Measurements from ENCODE around the gene GINS3.

DNA sequence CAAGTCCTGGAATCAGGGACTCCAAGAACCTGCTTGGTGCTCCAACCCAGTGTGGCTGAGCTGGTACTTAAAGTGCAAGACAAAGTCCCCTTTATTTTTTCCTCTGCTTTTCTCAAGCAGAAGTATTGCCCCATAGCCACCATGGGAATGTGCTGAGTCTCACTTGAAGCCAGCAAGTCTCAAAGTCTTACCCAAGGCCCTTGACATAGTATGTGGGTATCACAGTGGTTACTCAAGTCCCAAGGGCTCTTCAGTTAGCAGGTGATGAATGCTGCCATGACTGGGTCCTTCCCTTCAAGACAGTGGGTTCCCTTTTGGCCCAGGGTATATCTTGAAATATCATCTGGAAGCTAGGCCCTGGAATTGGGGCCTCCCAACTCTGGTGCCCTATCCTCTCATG, 30.5 kb upstream of the GINS3 start:
- TF ChIP-seq POLR2AphosphoS5 (IDR thresholded peaks at IDR 0.05; ENCODE audit: low read depth): no peak
- TF ChIP-seq, protein P1, sequence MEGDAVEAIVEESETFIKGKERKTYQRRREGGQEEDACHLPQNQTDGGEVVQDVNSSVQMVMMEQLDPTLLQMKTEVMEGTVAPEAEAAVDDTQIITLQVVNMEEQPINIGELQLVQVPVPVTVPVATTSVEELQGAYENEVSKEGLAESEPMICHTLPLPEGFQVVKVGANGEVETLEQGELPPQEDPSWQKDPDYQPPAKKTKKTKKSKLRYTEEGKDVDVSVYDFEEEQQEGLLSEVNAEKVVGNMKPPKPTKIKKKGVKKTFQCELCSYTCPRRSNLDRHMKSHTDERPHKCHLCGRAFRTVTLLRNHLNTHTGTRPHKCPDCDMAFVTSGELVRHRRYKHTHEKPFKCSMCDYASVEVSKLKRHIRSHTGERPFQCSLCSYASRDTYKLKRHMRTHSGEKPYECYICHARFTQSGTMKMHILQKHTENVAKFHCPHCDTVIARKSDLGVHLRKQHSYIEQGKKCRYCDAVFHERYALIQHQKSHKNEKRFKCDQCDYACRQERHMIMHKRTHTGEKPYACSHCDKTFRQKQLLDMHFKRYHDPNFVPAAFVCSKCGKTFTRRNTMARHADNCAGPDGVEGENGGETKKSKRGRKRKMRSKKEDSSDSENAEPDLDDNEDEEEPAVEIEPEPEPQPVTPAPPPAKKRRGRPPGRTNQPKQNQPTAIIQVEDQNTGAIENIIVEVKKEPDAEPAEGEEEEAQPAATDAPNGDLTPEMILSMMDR (IDR thresholded peaks at IDR 0.05; ENCODE audit: insufficient read depth, low read length): no peak

Data from HL-60 (cell line).